NCI-H2171 (cell line): Measurements from ENCODE around the gene CRISP1.
"Not testable (repeated sequence)": the region's sequence is repeated elsewhere in the genome, so short reads cannot be mapped to it uniquely, and the experiment has no call there.

ENCODE experiments used
- DNase-seq: peaks from one replicate; lab custom pipeline; 2025; lab: John Stamatoyannopoulos, UW

CRISP1 gene, protein sequence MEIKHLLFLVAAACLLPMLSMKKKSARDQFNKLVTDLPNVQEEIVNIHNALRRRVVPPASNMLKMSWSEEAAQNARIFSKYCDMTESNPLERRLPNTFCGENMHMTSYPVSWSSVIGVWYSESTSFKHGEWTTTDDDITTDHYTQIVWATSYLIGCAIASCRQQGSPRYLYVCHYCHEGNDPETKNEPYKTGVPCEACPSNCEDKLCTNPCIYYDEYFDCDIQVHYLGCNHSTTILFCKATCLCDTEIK

DNA sequence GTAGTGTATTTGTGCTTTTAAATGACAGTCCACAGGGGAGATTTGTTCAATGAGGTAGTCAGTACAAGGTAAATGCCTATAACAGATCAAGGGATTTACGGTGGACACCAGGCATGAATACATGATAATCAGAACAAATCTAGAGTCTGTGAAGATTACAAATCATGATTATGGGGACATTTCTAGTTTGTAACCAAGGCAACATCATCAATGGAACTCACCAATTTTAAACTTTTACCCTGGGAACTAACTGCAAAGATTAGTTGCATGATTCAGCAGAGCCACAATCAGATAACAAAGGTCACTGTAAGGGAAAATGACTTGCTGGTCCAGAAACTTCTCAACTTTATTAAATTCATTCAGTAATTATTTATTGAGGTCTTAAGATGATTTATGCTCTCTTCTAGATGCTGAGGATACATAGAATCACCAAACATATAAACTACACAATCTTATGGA, at the start of gene CRISP1:
Gene CRISP1 (minus strand): TSS at position 51 of the 459 bp plus-strand sequence. CDS start 9,135 bp downstream, outside the sequence.
- DNase-seq: no peak

DNA sequence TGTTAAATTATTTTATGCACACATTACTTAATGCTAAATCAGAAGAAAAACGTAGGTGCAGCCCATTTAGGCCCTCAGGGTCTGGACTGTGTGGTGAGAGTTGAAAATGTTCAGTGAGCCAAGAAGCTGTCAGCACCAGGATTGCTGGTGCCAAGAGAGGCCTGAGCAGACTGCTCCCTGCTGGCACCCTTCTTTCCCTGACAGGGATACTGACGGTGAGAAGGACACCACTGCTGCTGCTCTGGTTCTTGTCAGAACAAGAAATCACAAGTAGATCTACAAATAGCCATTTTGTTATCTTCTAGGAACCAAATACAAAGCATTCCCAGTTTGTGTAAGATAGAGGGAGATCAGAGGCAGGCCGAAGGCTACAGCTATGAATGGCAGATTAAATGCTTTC, 48.7 kb upstream of the CRISP1 start:
- DNase-seq: no peak

DNA sequence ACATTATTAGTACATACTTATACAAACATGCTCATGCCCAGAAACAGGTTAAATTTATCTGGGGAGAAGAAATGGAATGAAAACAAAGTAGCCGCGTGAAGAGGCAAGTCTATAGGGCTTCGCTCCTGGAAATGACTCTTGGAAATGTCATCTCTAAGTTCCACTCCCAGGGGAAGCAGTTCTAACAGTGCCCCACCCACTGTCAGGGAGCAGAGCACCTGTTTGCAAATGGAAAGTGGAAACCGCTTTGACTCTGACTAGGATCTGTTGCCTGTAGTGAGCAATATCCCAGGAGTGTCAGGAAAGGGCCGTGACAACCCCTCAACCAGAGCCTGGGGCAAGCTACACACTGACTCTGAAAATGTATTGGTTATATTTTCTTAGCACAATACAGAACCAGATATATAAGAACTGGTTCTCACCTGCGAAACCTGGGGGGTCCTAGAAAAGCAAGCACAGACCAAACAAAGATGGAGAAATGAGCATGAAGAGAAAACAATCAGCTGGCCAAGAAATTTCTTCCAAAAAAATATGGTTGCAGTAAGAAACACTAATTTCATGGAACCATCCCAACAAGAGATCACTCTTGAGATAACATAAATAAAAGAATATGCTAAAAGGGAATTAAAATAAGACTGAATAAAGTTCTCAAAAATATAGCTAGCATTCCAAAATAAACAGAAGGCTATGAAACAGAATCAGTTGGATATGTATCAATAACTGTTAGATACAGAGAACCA, 47.5 kb upstream of the CRISP1 start:
- DNase-seq: peak; percentile 76

DNA sequence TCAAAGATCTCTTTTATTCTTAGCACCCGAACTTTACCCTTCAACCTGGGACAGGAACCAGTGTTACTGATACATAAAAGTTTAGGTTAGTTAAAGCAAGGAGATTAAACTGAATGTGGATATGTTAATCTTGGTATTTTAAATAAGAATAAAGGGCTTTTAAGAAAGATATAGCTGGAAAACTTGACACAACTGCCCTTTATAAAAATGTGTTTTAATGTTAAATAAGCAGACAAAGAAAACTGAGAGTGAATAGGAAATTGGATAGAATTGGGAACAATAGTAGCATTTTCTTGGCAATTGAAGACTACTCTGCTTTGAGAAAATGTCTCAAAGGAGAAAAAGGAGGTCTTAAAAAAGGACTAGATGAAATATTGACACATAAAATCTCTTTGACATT, 45.9 kb upstream of the CRISP1 start:
- no peak for DNase-seq

DNA sequence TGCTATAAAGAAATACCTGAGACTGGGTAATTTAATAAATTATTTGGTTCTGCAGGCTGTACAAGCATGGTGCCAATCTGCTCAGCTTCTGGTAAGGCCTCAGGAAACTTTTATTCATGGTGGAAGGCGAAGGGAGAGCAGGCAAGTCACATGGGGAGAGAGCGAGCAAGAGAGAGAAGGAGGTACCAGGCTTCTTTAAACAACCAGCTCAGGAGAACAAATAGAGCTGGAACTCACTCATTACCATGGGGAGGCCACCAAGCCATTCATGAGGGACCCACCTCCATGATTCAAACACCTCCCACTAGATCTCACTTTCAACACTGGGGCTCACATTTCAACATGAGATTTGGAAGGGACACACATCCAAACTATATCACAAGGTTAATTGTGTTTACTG, 44.9 kb upstream of the CRISP1 start:
- DNase-seq: no peak

DNA sequence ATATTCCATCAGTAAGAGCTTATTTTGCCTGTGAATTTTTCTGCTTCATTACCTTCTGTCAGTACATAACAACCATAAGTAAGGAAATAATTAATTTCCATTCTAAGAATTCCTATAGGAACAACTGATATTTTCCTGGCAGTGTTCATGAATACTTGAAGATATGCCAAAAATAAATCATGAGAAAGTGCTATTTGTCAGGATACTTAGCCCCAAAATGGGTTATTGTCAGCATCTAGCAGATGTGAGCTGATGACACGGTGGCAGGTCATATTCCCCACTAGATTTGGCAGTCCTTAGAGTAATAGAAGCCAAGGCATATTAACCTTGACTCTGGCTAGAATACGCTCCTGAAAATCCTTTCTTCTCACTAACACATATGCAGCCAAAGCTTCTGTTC, 43.2 kb upstream of the CRISP1 start:
- DNase-seq: no peak

DNA sequence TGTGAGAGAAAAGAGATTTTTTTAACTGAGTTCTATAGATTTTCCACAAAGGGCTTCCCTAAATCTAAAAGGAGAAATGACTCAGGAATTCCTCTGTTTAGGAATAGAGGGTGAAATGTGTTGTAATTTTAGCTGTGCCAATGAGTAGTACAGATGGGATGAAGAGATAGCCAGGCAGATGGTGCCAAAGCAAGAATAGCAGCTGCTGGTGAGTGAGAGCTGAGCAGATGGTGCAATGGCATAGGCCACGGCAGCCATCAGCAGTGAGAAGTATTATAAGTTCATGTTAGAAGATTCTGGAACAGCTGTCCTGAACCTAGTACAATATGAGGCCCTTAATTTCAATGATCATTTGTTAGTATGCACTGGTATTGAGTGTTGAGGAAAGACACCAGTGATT, 40.2 kb upstream of the CRISP1 start:
- DNase-seq: peak; percentile 73

DNA sequence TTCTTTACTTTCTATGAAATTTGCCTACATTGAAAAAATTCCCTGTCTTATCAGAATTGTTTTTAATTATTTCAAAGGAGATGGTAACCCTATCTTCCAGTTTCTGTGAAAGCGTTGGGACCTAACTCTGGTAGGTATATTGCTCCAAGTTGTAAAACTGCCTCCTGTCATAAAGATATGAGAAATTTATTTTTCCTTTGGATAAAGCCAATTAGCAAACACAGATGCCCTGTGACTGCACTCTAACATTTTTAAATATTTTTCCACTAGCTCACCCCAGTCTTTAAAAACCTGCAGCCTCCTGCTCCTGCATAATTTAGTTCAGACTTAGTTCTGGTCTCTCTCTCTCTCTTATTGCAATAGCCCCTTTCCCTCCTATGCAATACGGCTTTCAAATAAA, 39.0 kb upstream of the CRISP1 start:
- DNase-seq: no peak

DNA sequence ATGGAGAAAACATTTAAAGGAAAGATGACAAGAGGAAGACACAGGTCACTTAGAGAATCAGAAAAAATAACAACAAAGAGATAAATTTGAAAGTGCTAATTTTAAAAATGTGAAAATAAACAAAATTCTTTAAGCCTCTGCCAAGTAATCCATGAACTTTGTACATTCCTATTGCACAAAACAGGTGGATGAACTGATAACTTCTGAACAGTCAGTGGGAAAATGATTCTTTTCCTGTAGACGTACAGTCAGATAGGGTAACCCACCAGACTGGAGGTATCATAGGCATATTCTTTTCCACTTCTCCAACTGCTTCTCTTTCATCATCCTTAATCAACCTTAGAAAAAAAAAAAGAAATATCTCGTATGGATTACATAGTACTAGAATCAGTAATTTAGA, 36.5 kb upstream of the CRISP1 start:
- no peak for DNase-seq

DNA sequence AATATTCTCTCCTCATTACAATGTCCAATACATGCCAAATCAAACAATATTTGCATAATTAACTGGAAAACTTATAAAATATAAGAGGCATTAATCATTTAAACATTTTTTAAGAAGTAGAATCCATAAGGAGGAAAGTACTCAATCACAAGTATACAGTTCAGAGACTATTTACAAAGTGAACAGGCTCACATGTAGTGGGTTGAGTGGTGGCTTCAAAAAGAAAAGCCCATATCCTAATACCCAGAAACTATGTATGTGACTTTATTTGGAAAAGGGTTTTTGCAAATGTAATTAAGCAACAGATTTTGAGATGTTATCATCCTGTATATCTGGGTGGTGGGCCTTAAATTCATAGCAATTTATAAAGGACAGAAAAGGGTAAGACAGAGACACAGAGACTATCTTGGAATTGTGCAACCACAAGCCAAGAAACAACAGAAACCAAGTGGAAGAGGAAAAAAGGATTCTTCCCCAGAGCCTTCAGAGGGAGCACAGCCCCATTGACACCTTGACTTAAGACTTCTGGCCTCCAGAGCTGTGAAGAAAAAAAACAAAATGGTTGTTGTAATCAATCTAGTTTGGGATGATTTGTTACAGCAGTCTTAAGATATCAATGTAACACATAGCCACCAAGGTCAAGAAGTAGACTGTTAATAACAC, 32.7 kb upstream of the CRISP1 start:
- no peak for DNase-seq

DNA sequence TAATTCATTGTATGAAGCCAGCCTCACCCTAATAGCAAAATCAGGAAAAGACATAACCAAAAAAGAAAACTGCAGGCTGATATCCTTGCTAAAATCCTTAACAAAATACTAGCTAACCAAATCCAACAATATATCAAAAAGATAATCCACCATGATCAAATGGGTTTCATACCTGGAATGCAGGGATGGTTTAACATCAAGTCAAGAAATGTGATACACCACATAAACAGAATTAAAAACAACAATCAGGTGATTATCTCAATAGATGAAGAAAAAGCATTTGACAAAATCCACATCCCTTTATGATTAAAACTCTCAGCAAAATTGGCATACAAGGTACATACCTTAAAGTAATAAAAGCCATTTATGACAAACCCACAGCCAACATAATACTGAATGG, 29.2 kb upstream of the CRISP1 start:
- not testable (repeated sequence) for DNase-seq

DNA sequence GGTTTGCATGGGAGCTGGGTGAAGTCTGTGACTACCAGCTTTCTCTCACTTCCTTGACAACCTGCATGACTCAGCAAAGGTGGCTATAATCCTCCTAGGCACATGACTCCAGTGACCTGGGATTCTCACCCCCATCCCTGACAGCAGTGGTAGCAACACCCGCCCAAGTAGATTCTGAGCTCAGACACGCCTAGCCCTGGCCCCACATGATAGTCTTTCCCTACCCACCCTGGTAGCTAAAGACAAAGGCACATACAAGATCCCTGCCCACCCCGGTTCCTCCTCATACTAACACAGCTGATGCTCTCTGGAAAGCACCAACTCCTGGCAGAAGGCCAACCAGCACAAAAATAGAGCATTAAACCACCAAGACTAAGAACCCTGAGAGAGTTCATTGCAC, 25.9 kb upstream of the CRISP1 start:
- no peak for DNase-seq

DNA sequence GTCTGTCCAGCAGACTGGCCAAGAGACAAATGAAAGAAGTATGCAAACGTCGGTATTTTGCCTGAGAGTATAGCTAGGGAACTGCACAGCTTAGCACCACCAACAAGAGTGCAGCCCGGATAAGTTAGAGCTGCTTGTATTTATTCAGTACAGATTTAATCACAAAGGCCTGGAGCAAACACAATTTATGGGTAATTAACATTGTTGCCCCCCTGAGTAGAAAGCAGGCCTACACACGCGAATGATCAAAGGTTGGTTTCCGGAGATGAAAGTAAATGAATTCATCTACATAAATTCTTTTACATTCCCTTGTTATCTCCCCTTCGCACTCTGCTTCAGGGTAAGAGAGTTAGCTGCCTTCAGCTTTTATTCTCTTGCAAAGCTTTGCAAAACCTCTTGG, 24.7 kb upstream of the CRISP1 start:
- DNase-seq: no peak

DNA sequence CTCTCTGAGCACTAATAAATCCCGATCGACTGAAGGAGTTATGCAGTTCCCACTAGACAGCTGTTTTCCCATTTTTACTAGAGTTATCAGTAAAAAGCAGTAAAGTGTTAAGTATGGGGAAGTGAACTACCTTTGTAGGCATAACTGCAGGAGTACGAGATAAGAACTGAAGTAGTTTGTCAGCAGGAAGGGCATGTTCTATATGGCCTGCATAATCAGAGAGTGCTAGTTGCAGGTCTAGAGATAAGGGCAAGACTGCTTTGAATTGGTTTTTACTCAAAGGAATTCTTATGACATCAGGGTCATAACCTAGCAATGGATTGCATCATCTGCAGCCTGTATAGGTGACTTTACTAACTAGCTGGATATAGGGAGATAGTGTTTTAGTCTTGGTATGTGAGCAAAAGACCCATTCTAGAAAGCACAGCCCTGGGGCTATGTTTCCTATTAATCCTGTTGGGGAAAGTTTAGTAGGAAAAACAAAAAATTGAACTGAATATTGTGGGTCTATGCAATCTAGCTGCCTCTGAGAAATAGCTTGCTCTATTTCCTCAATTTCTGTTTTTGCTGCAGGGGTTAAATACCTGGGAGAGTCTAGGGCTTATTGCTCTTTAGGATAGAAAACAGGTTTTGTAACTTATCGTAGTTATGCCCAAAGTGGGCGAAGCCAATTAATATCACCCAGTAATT, 22.6 kb upstream of the CRISP1 start:
- no peak for DNase-seq

DNA sequence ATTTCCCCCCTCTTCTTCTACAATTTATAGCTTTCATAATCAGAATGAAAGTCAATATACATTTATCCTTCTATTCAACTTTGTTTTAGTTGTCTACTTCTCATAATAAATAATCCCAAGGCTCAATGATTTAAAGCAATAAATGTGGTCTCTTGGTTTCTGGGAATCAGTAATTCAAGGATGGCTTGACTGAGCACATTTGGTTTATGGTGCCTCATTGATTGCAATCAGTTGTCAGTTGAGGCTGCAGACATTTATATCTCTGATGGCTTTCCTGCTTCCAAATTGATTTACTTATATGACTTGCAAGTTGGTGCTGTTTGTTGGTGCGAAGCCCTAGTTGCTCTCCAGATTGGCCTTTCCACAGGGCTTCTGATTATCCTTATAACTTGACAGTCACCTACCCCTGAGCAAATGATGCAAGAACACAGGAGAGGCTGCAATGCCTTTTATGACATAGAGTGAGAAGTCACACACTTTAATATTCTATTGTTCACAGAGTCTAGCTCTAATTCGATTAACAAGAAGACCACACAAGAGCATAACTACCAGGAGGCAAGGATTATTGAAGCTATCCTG, 2.7 kb upstream of the CRISP1 start:
- no peak for DNase-seq

DNA sequence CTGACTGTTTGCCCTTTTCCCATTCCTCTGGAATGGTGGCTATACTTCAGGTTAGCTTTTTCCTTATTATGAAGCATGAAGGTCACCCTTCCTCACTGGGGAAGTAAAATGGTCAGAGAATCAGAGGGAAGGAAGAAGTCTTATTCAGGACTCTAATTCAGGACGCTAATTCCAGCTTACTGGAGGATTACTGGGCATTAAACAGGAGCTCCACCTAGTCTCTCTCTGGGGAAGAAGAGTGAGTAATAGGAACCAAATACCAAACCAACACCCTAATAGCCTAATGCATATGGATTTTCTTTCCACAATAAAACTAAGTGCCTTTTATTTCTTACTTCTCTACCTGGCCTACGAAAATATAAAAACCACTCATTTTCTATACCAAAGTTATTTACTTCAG, 10.1 kb downstream of the CRISP1 start:
- no peak for DNase-seq

DNA sequence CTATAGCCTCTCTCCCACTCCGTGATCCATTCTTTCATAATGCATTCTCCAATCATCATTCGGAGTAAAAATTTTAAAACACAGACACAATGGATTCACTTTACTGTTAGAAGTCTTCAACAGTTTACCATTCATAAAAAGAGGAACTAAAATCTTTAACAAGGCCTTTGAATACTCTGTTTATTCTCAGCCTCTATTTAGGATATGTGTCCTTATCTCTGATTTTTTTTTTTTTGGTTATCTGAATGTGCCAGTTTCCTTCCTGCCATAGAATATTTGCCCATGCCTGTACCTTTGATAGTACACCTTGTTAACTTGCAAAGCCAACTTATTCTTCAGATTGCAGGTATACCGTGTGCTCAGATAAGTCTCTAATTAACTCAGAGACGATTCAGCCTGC, 11.1 kb downstream of the CRISP1 start:
- DNase-seq: no peak

DNA sequence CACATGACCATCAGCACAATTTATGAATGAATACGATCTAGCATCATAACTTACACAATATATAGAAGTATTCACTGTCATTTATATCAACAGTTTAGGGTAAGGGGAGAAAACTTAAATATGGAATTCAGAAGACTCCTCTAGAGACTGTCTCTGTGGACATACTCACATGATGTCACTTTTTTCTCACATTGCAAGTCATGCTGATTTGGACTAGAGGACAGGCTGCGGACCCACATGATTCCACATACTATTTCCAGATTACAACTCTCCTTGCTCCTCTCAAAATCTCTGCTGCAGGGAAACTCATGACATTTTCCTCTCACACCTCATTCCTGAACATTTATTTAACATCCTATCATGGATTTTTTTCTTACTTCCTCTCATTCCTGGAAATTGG, 13.4 kb downstream of the CRISP1 start:
- no peak for DNase-seq

DNA sequence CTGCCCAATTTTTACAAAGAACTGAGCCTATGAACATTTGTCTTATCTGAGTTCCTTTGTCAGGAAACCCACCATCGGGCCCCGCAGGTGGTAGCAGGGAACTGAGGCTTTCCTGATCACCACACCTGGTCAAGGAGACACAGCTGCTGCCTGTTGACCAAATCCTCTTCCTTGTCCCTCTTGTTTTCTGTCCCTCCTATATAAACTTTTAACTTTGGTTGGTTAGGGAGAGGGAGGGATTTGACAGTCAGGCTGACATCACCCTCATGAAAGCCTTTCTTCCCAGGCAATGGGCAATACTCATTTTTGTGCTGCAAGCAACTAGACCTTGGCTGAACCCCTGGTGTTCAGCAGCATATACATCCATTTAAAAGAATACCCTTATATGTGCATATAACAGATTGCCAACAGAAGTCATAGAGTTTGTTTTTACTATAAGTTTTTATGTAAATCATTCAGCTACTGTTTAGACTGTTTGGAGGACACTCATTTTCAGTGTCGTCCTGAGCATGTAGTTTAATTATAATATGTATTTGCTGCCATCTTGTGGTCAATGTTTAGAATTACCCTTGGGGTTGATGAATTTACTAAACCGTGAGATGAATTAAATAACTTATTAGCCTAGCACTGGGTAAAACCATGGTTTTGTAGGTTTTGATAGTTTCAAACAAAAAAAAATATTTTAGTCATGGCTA, 17.0 kb downstream of the CRISP1 start:
- DNase-seq: peak; percentile 6

DNA sequence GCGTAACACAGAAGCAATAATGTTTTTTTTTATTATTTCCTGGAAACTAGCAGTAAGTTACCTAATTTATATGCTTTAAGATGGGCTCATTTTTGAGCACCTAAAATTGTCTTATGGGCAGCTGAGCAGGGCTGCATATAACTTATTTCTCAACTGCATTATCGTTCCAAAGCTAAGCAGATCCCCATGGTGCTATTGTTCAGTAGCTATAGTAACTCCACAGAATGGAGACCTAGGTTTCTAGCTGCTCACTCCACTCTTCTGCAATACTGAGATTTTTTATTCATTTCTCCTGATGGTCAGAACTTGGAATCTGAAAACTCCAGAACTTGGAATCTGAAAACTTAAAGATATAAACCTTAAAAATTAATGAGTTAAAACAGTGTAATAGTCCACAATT, 18.7 kb downstream of the CRISP1 start:
- no peak for DNase-seq

DNA sequence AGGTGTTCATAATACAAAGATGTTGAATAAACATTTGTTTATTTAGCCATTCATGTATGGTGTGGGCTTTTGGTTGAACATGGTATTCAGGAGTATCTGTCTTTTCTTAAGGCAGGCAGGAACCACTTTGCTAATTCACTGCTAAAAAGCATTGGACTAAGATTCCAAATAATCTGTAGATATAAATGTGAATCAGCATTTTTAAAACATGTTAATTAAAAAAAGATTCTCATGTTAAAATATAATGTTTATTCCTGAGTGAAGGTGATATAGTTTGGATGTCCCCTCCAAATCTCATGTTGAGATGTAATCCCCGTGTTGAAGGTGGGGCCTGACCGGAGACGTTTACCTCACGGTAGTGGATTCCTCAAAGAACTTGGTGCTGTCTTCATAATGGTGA, 19.3 kb downstream of the CRISP1 start:
- no peak for DNase-seq

DNA sequence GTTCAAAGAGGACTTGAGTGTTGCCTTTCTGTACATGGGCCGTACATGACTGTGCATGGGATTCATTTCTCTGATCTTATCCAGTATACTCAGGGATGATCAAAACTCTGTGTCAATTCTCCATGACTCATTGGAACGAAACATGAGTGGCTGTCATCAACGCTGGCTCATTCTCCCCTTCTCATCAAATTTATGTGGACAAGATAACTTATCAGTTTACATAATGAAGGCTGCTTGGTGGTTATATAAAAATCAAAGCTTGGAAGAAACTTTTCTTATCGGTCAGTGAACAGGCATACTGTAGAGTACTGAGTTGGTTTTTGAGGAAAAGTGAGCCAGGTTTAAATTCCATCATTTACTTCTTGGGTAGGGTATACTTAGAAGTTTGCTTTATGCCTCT, 24.9 kb downstream of the CRISP1 start:
- no peak for DNase-seq
